KMS-11 (cell line): Measurements from ENCODE around the gene SMG7.

Experiments
- H2AFZ ChIP-seq: fragments of 200-600 bp; sonication (generic); 2 replicates; pipeline ENCODE4 v1.6.1; 2016; ENCODE audit warnings: antibody characterized with exemption, mixed run types, low read depth
- H3K27ac ChIP-seq: fragments of 200-600 bp; sonication (generic); 2 replicates; pipeline ENCODE4 v1.6.1; 2016; ENCODE audit warnings: mild to moderate bottlenecking, mixed run types
- H3K27me3 ChIP-seq: fragments of 200-600 bp; sonication (generic); 2 replicates; pipeline ENCODE4 v1.6.1; 2017; ENCODE audit warnings: mild to moderate bottlenecking, low read depth, mixed run types, moderate library complexity; ENCODE audit not compliant: insufficient read depth
- H3K36me3 ChIP-seq: fragments of 200-600 bp; sonication (generic); 2 replicates; pipeline ENCODE4 v1.6.1; 2017; ENCODE audit warnings: mild to moderate bottlenecking, mixed run types; ENCODE audit not compliant: insufficient read depth
- H3K4me1 ChIP-seq: fragments of 200-600 bp; sonication (generic); 2 replicates; pipeline ENCODE4 v1.6.1; 2016; ENCODE audit warnings: mild to moderate bottlenecking, low read depth, mixed run types; ENCODE audit not compliant: poor library complexity, severe bottlenecking
- H3K4me2 ChIP-seq: fragments of 200-600 bp; sonication (generic); 2 replicates; pipeline ENCODE4 v1.7.0; 2016; ENCODE audit warnings: mild to moderate bottlenecking, mixed run types
- H3K4me3 ChIP-seq: fragments of 200-600 bp; sonication (generic); IDR thresholded peaks from 2 replicates; pipeline ENCODE4 v1.6.1; 2017; ENCODE audit warnings: low read depth, low read length, mixed read lengths; ENCODE audit not compliant: insufficient read depth
- H3K79me2 ChIP-seq: fragments of 200-600 bp; sonication (generic); 2 replicates; pipeline ENCODE4 v1.6.1; 2016; ENCODE audit warnings: low read depth, mixed run types; ENCODE audit not compliant: insufficient read depth
- H3K9ac ChIP-seq: fragments of 200-600 bp; sonication (generic); 2 replicates; pipeline ENCODE4 v1.6.1; 2016; ENCODE audit warnings: mild to moderate bottlenecking, mixed run types
- H4K20me1 ChIP-seq: fragments of 200-600 bp; sonication (generic); 2 replicates; pipeline ENCODE4 v1.6.1; 2016; ENCODE audit warnings: mild to moderate bottlenecking, mixed run types; ENCODE audit not compliant: insufficient read depth
- CTCF ChIP-seq: fragments of 200-600 bp; sonication (generic); conservative IDR thresholded peaks from 2 replicates; pipeline ENCODE4 v1.6.1; 2017; ENCODE audit warnings: low read depth, mild to moderate bottlenecking, antibody characterized with exemption, low read length, moderate library complexity, mixed read lengths

The SMG7 gene

GRCh38 chr1:183438060-183438459 lies 34.2 kb upstream of the SMG7 start:
- H3K4me1 ChIP-seq, result no peaks in the 10 kb centered on the region
- H4K20me1 ChIP-seq, result no peaks in the 10 kb centered on the region
- H3K36me3 ChIP-seq, result no peaks in the 10 kb centered on the region
- no peaks in the 10 kb centered on the region for H3K27me3 ChIP-seq
- H3K27ac ChIP-seq, result no peak overlapping the region
- H3K9ac ChIP-seq, result no peak overlapping the region
- no peaks in the 10 kb centered on the region for H3K79me2 ChIP-seq
- no peak overlapping the region for H3K4me2 ChIP-seq
- TF ChIP-seq CTCF, result no peak
- no peak overlapping the region for H2AFZ ChIP-seq
- H3K4me3 ChIP-seq, result no peak overlapping the region

DNA sequence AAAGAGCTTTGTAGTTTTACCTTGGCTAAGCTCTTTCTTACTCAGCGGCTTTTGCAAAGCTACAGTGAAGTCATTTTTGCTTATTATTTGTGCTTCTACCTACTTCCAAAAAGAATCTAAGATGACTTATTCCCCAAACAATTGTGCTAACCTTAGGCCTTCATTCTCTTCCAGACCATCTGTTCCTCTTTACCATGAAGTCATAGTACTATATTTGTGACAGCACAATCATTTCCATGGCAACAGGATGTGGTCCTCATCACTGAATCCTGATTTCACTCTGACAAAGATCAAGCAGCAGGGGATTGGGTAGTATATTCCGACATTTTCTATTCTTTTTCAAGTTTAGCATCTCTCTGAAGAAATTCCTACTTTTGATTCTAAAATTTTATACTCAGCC lies 29.3 kb upstream of the SMG7 start:
- Histone ChIP-seq H3K4me3 (no peak overlapping the region), H3K4me1 (no peaks in the 10 kb centered on the region), H2AFZ (no peak overlapping the region), H3K9ac (no peak overlapping the region), H3K79me2 (no peaks in the 10 kb centered on the region), H3K36me3 (no peaks in the 10 kb centered on the region), H4K20me1 (no peaks in the 10 kb centered on the region), H3K4me2 (no peak overlapping the region), H3K27me3 (no peaks in the 10 kb centered on the region), H3K27ac (no peak overlapping the region)
- no peak for TF ChIP-seq CTCF

DNA sequence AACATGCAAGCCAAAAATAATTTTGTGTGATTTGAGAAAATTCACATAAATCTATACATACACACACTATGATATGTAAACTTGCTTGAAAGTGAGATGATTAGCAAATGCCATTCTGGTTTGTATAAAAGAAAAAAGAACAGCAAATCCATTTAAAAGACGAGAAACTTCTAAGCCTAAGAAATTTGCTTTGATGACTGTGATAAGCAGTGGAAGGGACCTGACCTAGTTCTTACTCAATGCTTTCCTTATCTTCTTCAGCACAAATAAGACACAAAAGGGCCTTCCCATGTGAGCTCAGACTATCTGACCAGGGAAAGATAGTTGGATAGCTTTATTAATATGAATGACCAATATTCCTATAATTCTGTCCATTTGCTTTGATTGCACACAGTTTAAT lies 28.8 kb upstream of the SMG7 start:
- H3K27ac ChIP-seq, result no peak overlapping the region
- no peaks in the 10 kb centered on the region for H3K79me2 ChIP-seq
- H3K4me1 ChIP-seq, result no peaks in the 10 kb centered on the region
- no peaks in the 10 kb centered on the region for H3K36me3 ChIP-seq
- no peaks in the 10 kb centered on the region for H4K20me1 ChIP-seq
- H3K27me3 ChIP-seq, result no peaks in the 10 kb centered on the region
- no peak overlapping the region for H3K9ac ChIP-seq
- H3K4me3 ChIP-seq, result no peak overlapping the region
- H3K4me2 ChIP-seq, result no peak overlapping the region
- no peak overlapping the region for H2AFZ ChIP-seq
- TF ChIP-seq CTCF, result no peak

GRCh38 chr1:183444243-183444642 lies 28.1 kb upstream of the SMG7 start:
- no peak overlapping the region for H2AFZ ChIP-seq
- H3K4me1 ChIP-seq, result no peaks in the 10 kb centered on the region
- H3K9ac ChIP-seq, result no peak overlapping the region
- H3K27ac ChIP-seq, result no peak overlapping the region
- no peaks in the 10 kb centered on the region for H4K20me1 ChIP-seq
- no peaks in the 10 kb centered on the region for H3K79me2 ChIP-seq
- H3K27me3 ChIP-seq, result no peaks in the 10 kb centered on the region
- no peak overlapping the region for H3K4me3 ChIP-seq
- no peak for TF ChIP-seq CTCF
- no peak overlapping the region for H3K4me2 ChIP-seq
- no peaks in the 10 kb centered on the region for H3K36me3 ChIP-seq
